SK-N-MC (cell line): ENCODE measurements around the gene AFF1.

Source experiments
- EZH2 ChIP-seq: fragments of 200-600 bp; sonication (generic); IDR thresholded peaks from one replicate; pipeline ENCODE4 v1.6.1; 2017; ENCODE audit warnings: antibody characterized with exemption
- POLR2AphosphoS5 ChIP-seq: IDR thresholded peaks from 2 replicates; pipeline ENCODE4 v1.6.1; 2012; ENCODE audit warnings: mild to moderate bottlenecking, low read depth, low read length, borderline replicate concordance

GRCh38 chr4:87088186-87088585 lies 153.4 kb downstream of the AFF1 start:
- TF ChIP-seq EZH2 (no peak), POLR2AphosphoS5 (no peak)
